Peyer's patch (tissue), 4 donors: ENCODE measurements around the gene PAAF1.

Experiments
- CTCF ChIP-seq, 6 experiments: fragments of 450-650 bp in 4 of 6; fragments of 200-600 bp in 2 of 6; sonication (generic) in 1 of 6; IDR thresholded peaks; one replicate each; pipeline ENCODE4 v1.5.1; 2017 to 2019; ENCODE audit warnings: antibody characterized with exemption in 6 of 6, mild to moderate bottlenecking in 3 of 6, moderate library complexity in 1 of 6
- POLR2A ChIP-seq, 2 donors: fragments of 450-650 bp; IDR thresholded peaks; one replicate each; pipeline ENCODE4 v1.5.1; 2017; ENCODE audit warnings: antibody characterized with exemption in 2 of 2, mild to moderate bottlenecking in 2 of 2, moderate library complexity in 2 of 2

GRCh38 chr11:73961321-73961720, 84.5 kb downstream of the PAAF1 start:
- TF ChIP-seq CTCF (IDR thresholded peaks at IDR 0.05) (no peak), POLR2A (IDR thresholded peaks at IDR 0.05) (no peak)
